GM13976 (cell line): Measurements from ENCODE around the gene NBAS.
A peak's percentile ranks its signal among the peaks of the same experiment; 100 is the strongest.

ENCODE experiments used
- DNase-seq: peaks from one replicate; pipeline ENCODE4 v3.0.0; 2012; ENCODE audit warnings: low spot score
- in situ Hi-C: fragments of 300-500 bp; cut with MboI; formaldehyde crosslinking; loops from one replicate; pipeline ENCODE4 v1.12.0; 2022; ENCODE audit warnings: low sequenced_read_pairs, mixed read lengths, inconsistent platforms; ENCODE audit not compliant: unreplicated experiment
- TF ChIP-seq, protein P1 (sequence below): IDR thresholded peaks from 2 replicates; pipeline ENCODE4 v1.5.1; 2012; ENCODE audit warnings: borderline replicate concordance, mild to moderate bottlenecking; ENCODE audit not compliant: insufficient read depth; ENCODE audit errors: extremely low read depth, missing control alignments, control extremely low read depth

NBAS gene

DNA sequence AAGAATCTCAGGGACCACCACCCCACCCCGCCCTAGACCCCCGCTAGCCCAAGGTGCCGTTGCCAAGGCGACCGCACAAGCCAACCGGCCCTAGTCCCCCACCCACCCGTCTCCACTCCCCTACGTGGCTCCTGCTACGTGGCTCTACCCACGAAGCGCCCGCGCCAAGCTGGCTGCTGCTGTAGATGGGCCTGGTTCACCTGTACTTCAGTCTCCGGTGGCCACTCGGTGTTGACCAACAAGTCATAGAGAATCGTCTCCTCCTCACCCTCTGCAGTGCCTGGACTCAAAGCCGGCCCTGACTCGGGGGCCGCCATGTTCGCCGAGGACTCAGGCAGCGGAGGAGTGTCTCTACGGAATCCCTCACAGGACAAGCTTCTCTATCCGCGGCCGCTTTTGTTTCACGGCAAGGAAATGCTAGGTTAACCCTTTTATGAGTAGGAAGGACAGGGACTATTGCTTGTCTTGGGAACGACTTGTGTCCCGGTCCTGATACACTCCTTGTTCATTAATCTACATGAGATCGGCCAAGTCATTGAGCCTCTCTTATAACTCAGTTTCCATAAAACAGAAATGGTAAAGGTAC is at the start of gene NBAS:
Gene NBAS, minus strand, starts transcription at position 347 of the 586 bp plus-strand sequence. Its CDS starts 30 bp downstream, at position 317.
- DNase-seq: peak; percentile 86
- in situ Hi-C loops: no loop called here
- TF ChIP-seq, protein P1, sequence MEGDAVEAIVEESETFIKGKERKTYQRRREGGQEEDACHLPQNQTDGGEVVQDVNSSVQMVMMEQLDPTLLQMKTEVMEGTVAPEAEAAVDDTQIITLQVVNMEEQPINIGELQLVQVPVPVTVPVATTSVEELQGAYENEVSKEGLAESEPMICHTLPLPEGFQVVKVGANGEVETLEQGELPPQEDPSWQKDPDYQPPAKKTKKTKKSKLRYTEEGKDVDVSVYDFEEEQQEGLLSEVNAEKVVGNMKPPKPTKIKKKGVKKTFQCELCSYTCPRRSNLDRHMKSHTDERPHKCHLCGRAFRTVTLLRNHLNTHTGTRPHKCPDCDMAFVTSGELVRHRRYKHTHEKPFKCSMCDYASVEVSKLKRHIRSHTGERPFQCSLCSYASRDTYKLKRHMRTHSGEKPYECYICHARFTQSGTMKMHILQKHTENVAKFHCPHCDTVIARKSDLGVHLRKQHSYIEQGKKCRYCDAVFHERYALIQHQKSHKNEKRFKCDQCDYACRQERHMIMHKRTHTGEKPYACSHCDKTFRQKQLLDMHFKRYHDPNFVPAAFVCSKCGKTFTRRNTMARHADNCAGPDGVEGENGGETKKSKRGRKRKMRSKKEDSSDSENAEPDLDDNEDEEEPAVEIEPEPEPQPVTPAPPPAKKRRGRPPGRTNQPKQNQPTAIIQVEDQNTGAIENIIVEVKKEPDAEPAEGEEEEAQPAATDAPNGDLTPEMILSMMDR: no peak

DNA sequence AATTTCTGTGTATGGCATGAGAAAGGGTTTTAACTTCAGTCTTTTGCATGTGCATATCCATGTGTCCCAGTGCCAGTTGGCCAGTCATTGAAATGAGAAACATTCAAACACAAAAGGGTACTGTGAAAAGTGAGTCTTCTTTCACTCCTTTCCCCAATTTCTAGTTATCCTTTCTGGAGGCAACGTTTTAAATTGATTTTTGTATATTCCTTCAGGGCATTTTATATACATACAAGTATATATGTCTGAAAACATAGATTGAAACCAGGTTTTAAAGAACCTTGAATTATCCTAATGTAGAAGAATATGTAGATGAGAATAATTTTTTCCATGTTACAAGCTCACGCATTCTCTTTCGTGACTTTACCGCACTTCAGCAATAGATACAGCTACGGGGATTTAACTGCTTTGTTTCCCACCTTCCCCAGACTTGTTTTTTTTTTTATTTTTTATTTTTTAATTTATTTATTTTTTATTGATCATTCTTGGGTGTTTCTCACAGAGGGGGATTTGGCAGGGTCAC is 49.4 kb upstream of the NBAS start:
- in situ Hi-C loops: no loop called here
- TF ChIP-seq, protein P1: no peak
- no peak for DNase-seq

DNA sequence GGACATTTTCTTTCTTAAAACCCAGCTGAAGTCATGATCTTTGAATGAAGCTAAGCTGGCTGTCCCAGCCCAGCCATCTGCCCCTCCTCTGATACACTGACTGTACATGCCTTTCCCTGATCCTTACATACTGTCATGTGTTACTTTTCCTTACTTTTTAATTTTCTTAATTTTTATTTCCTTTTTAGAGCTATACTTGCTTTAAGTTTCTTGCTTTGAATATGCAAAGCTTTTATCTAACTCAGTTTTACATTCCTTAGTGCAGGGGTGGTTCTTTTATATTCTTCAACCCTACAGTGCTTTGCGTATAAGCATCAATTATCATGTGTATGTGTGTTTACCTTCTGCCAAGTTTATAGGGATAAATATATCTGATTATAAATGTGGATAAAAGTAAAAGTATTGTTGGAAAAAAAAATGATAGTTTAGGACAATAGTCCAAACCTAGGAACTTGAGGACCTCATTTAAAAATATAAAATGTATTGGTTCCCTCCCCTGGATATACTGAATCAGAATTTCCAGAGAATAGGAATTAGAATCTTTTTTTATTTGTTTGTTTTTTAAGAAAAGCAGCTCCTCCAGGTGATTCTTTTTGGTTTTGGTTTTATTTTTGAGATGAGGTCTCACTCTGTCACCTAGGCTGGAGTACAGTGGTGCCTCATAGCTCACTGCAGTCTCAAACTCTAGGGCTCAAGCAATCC is 48.4 kb upstream of the NBAS start:
- DNase-seq: no peak
- TF ChIP-seq, protein P1: no peak
- in situ Hi-C loops: no loop called here

DNA sequence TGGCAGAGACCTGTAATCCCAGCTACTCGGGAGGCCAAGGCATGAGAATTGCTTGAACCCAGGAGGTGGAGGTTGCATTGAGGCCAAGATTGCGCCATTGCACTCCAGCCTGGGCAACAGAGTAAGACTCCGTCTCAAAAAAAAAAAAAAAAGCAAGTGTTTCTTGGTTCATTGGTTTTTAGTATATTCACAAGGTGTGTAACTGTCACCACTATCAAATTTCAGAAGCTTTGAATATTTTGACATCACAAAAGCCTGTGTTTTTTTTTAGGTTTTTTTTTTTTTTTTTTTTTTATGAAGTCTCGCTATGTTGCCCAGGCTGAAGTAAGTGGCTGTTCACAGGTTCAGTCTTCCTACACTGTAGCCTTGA is 47.2 kb upstream of the NBAS start:
- in situ Hi-C loops: no loop called here
- TF ChIP-seq, protein P1: no peak
- DNase-seq: no peak

DNA sequence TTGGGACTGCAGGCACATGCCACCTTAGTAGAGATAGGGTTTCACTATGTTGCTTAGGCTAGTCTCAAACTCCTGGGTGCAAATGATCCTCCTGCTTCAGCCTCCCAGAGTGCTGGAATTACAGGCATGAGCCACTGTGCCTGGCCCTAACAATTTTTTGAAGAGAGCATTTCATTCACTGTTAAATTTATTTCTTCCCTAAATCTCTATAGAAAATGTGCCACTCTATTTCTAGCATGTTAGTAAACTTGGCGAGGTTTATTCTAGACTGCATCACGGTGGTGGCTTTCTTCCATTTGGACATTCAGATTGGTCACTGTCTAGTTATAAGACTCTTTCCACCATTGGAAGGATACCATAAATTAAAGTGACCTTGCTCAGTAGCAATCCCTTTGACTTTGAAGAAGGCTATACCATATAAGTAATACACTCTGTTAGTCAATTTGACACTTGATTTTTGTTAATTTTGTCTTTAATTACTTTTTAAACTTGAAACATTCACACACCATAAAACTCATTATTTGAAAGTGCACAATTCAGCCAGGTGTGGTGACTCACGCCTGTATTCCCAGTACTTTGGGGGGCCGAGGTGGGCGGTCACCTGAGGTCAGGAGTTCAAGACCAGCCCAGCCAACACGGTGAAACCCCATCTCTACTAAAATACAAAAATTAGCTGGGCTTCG is 46.7 kb upstream of the NBAS start:
- in situ Hi-C loops: no loop called here
- TF ChIP-seq, protein P1: no peak
- no peak for DNase-seq

DNA sequence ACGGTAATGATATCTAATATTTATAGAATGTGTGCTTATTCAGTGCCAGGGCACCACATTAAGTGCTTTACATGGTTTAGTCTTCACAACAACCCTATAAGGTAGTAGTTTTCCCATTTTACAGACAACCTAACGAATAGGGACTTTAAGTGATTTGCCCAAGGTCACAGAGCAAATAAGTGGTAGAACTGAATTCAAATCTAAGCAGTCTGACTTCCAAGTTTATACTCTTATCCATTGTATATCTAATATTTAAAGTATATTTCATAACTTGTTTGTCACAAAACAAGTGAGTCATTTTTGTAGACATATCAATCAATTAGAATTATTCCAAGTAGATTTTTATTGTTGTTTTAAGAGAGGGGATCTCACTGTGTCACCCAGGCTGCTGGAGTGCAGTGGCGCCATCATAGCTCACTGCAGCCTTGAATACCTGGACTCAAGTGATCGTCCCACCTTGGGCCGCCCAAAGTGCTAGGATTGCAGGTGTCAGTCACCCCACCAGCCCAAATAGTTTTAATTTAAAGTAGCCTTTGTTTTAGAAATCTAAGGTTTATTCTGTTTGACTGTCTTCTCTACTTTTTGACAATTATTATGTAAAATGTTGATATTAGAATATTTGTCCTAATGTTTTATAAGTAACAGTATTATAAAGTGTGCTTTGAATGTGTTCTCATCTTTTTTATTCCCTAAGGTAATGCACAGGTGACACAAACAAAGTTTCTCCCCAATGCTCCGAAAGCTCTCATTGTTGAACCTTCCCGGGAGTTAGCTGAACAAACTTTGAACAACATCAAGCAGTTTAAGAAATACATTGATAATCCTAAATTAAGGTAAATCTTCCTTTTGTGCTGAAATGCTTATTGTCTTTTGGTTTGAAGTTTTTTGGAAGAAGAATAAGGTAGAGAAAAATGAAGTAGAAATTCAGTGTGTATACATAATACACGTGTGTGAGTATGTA is 45.6 kb upstream of the NBAS start:
- TF ChIP-seq, protein P1: no peak
- in situ Hi-C loops: no loop called here
- no peak for DNase-seq
